ENCODE data around the gene SLC44A3. TPM values are rescaled to one million over a fixed set of nuclear protein-coding genes. Genes with fewer than 3 reads are reported as not detected.

SLC44A3 gene
- total RNA-seq, 1 donor from 2014 or later = 14.6 TPM

DNA sequence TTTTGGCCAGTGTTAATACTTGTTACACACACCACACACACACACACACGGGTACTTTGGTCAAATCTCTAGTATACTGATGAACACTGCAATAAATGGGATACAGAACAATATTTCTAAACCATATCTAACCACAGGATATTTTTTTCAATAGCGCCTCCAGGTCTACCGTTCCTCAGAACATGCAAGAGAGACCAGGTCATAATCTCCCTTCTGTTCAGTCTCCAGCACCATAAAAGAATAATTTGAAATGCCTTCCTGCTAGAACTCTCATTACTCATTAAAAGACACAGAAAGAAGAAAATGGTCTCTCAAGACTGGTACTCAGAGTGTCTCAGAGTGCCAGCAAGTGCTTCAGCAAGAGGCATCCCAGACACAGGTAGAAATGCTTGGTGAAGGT lies 11.5 kb upstream of the SLC44A3 start:
- TF ChIP-seq, protein P1, sequence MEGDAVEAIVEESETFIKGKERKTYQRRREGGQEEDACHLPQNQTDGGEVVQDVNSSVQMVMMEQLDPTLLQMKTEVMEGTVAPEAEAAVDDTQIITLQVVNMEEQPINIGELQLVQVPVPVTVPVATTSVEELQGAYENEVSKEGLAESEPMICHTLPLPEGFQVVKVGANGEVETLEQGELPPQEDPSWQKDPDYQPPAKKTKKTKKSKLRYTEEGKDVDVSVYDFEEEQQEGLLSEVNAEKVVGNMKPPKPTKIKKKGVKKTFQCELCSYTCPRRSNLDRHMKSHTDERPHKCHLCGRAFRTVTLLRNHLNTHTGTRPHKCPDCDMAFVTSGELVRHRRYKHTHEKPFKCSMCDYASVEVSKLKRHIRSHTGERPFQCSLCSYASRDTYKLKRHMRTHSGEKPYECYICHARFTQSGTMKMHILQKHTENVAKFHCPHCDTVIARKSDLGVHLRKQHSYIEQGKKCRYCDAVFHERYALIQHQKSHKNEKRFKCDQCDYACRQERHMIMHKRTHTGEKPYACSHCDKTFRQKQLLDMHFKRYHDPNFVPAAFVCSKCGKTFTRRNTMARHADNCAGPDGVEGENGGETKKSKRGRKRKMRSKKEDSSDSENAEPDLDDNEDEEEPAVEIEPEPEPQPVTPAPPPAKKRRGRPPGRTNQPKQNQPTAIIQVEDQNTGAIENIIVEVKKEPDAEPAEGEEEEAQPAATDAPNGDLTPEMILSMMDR (IDR thresholded peaks at IDR 0.05; ENCODE audit: insufficient read depth, low read length, poor library complexity, severe bottlenecking) = no peak
- Histone ChIP-seq H3K4me3 (ENCODE audit: low read depth, low read length) (no peak overlapping the region), H3K36me3 (ENCODE audit: control insufficient read depth, insufficient read depth, low read length) (no peaks in the 10 kb centered on the region), H3K27me3 (ENCODE audit: control insufficient read depth, insufficient read depth, low read length) (no peaks in the 10 kb centered on the region)
- DNase-seq (ENCODE audit: low read depth) = no peak

DNA sequence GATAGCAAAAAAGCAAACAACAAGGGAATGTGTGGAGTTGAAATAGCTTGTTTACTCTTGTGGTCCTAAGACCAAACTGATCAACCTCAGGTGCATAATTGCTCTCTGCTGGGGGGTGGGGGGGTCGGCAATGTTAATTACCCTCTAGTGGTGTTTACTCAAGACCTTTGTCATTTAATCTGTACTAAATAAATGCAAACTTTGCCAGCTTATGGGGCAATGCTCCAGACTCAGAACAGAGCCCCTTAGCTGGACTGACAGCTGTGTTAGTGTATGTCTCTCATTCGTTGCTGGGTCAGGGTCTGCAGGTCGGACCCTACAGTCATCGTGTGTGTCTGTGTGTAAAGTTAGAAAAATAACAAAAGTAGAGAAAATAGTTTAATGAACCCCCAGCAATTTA lies 7.2 kb upstream of the SLC44A3 start:
- TF ChIP-seq, protein P1 (IDR thresholded peaks at IDR 0.05; ENCODE audit: insufficient read depth, low read length, poor library complexity, severe bottlenecking) = no peak
- no peak for DNase-seq (ENCODE audit: low read depth)

DNA sequence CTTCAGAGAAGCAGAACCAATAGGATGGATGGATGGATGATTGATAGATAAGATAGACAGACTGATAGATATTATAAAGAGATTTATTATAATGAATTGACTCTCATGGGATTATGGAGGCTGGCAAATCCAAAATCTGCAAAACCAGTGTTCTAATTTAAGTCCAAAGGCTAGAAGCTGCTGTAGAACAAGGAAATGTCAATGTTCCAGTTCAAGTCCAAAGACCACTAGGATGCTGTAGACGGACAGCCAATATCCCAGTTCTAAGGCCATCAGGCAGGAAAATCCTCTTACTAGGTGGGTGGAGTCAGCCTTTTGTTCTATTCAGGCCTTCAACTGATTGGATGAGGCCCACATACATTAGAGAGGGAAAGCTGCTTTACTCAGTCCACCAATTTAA lies 4.1 kb upstream of the SLC44A3 start:
- Histone ChIP-seq H3K4me3 (ENCODE audit: low read depth, low read length) (no peak overlapping the region), H3K27me3 (ENCODE audit: control insufficient read depth, insufficient read depth, low read length) (no peaks in the 10 kb centered on the region), H3K36me3 (ENCODE audit: control insufficient read depth, insufficient read depth, low read length) (no peaks in the 10 kb centered on the region)
- TF ChIP-seq, protein P1 (IDR thresholded peaks at IDR 0.05; ENCODE audit: insufficient read depth, low read length, poor library complexity, severe bottlenecking) = no peak
- no peak for DNase-seq (ENCODE audit: low read depth)

More for the DNA sequence above, 7.2 kb upstream of the SLC44A3 start:
- no peaks in the 10 kb centered on the region for H3K36me3 ChIP-seq (ENCODE audit: control insufficient read depth, insufficient read depth, low read length)
- no peaks in the 10 kb centered on the region for H3K27me3 ChIP-seq (ENCODE audit: control insufficient read depth, insufficient read depth, low read length)
- no peak overlapping the region for H3K4me3 ChIP-seq (ENCODE audit: low read depth, low read length)

DNA sequence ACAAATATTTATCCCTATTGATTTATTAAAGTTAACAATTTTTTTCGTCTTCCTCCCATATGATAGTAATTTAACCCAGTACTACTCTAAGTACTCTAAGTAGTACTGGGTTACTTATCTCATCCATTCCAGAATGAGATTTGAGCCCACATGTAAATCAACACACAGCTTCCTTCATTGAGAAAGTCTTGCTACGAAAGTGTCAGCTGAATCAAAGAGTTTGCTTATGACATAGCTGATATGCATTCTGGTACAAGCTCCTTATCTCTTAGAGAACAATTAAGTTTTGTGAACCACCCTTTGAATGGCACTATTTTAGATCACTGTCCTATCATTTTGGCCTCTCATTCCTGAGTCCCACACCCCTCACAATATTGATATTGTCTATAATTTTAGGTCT lies 2.4 kb upstream of the SLC44A3 start:
- no peak for DNase-seq (ENCODE audit: low read depth)
- TF ChIP-seq, protein P1 (IDR thresholded peaks at IDR 0.05; ENCODE audit: insufficient read depth, low read length, poor library complexity, severe bottlenecking) = no peak
- no peaks in the 10 kb centered on the region for H3K27me3 ChIP-seq (ENCODE audit: control insufficient read depth, insufficient read depth, low read length)
- H3K36me3 ChIP-seq (ENCODE audit: control insufficient read depth, insufficient read depth, low read length) = no peaks in the 10 kb centered on the region
- H3K4me3 ChIP-seq (ENCODE audit: low read depth, low read length) = no peak overlapping the region

DNA sequence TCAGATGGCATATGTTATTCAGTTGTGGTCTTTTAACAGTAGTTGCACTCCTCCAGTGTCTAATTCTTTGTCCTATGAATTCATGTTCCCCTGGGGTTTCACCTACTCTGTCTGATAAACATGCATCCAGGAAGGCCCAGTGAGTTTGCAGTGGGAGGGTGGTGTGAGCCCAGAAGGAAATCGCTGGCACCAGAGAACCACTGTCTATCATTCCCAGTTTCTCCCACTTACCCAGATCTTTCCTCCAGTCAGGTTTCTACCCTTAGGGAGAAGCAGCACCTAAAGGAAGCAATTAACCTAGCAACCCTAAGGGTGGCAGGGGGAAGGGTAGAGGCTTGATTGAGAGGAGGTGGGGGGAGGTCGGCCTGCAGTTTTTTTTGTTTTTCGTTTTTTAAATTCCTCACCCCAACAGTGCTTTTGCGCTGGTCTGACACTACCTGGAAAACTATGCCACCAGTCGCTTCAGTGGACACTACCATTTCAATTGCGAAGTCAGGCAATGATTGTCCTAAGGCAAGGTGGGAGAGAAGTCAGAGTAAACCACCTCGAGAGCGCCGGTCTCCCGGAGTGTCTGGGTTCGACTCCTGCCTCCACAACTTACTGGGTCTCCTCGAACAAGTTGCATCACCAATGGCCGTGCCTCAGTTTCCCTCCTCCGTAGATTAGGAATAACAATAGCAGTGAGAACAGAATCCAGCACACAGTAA lies 766 bp upstream of the SLC44A3 start:
- peak overlapping the region; percentile 64 for H3K4me3 ChIP-seq (ENCODE audit: low read depth, low read length)

More for the DNA sequence above, 766 bp upstream of the SLC44A3 start:
- TF ChIP-seq, protein P1 (IDR thresholded peaks at IDR 0.05; ENCODE audit: insufficient read depth, low read length, poor library complexity, severe bottlenecking) = no peak
- Histone ChIP-seq H3K27me3 (ENCODE audit: control insufficient read depth, insufficient read depth, low read length) (no peaks in the 10 kb centered on the region), H3K36me3 (ENCODE audit: control insufficient read depth, insufficient read depth, low read length) (no peaks in the 10 kb centered on the region)
- DNase-seq (ENCODE audit: low read depth) = no peak
